SK-N-MC (cell line): ENCODE measurements around the gene GSTCD.
"Not testable (repeated sequence)": the region's sequence is repeated elsewhere in the genome, so short reads cannot be mapped to it uniquely, and the experiment has no call there.

ENCODE experiments used
- DNase-seq: peaks from one replicate; pipeline ENCODE4 v3.0.0-alpha.2; 2011; ENCODE audit warnings: low read depth, low spot score
- H3K27ac ChIP-seq: fragments of 200-600 bp; sonication (generic); 2 replicates; pipeline ENCODE4 v1.5.1; 2016; ENCODE audit warnings: mixed run types
- H3K36me3 ChIP-seq: fragments of 200-600 bp; sonication (generic); 2 replicates; pipeline ENCODE4 v1.6.1; 2017; ENCODE audit warnings: antibody characterized with exemption, low read length, mixed read lengths; ENCODE audit not compliant: insufficient read depth
- H3K4me3 ChIP-seq: fragments of 200-600 bp; sonication (generic); 2 replicates; pipeline ENCODE4 v1.5.1; 2016
- H3K9ac ChIP-seq: fragments of 200-600 bp; sonication (generic); 2 replicates; pipeline ENCODE4 v1.8.0; 2017; ENCODE audit warnings: mixed run types, mixed read lengths; ENCODE audit not compliant: insufficient read length
- H3K9me3 ChIP-seq: fragments of 200-600 bp; sonication (generic); 2 replicates; pipeline ENCODE4 v1.6.1; 2017; ENCODE audit warnings: low read depth, mild to moderate bottlenecking, antibody characterized with exemption, low read length, moderate library complexity, mixed read lengths
- EZH2 ChIP-seq: fragments of 200-600 bp; sonication (generic); IDR thresholded peaks from one replicate; pipeline ENCODE4 v1.6.1; 2017; ENCODE audit warnings: antibody characterized with exemption
- FOXP2 ChIP-seq: optimal IDR thresholded peaks from 2 replicates; pipeline ENCODE3; 2011; ENCODE audit warnings: mild to moderate bottlenecking, moderate library complexity; ENCODE audit not compliant: insufficient read depth; ENCODE audit errors: extremely low read length, control extremely low read depth
- POLR2AphosphoS5 ChIP-seq: IDR thresholded peaks from 2 replicates; pipeline ENCODE4 v1.6.1; 2012; ENCODE audit warnings: mild to moderate bottlenecking, low read depth, low read length, borderline replicate concordance

Gene GSTCD

DNA sequence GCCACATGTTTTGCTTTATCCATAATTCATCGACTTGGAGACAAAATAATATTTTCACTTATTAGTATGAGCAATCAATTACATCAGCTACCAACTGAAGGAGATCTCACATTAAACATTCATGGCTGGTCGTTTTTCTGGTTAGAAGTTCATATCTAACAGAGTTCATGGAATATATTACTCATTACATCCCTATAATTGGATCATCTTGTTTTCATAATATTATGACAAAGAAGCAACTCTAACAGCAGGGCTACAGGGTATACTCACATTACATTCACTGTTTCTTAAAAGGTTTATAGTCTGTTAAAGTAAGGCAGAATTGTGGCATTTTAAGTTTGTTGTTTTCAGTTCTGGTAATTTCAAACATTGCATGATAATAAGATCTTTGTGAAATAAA lies 33.0 kb downstream of the GSTCD start:
- H3K9ac ChIP-seq = peak overlapping the region; percentile 23
- TF ChIP-seq POLR2AphosphoS5 = no peak
- no peak for TF ChIP-seq FOXP2
- TF ChIP-seq EZH2 = no peak
- H3K9me3 ChIP-seq = no peaks in the 10 kb centered on the region
- no peak for DNase-seq
- H3K27ac ChIP-seq = peak overlapping the region; percentile 66
- peaks cover 22% of the 10 kb centered on the region for H3K36me3 ChIP-seq
- peak overlapping the region; percentile 13; the same call in 1 of the 2 replicates for H3K4me3 ChIP-seq

DNA sequence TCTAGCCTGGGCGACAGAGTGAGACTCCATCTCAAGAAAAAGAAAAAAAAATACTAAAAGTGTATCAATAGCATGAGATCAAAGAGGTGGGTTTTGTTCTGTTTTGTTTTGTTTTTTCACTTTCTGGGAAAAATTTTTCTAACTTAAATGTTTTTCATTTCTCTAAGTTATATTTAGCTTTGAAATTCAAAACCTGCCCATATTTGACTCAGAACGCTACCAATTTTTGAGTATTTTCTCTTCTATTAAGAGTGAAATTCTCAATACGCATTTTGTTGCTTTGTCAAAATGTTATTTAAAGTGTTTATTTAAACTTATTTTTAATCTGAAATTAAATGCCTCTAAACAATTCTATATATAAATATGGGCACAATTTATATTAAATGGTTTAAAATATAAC lies 39.6 kb downstream of the GSTCD start:
- H3K9me3 ChIP-seq = 0 out of 2 replicates have a peak, but pooled peaks cover 3% of the 10 kb centered on the region
- TF ChIP-seq FOXP2 (no peak), EZH2 (no peak), POLR2AphosphoS5 (no peak)
- peaks cover 12% of the 10 kb centered on the region for H3K36me3 ChIP-seq
- H3K4me3 ChIP-seq = no peak overlapping the region
- no peak overlapping the region for H3K9ac ChIP-seq
- no peak overlapping the region for H3K27ac ChIP-seq
- DNase-seq = no peak

DNA sequence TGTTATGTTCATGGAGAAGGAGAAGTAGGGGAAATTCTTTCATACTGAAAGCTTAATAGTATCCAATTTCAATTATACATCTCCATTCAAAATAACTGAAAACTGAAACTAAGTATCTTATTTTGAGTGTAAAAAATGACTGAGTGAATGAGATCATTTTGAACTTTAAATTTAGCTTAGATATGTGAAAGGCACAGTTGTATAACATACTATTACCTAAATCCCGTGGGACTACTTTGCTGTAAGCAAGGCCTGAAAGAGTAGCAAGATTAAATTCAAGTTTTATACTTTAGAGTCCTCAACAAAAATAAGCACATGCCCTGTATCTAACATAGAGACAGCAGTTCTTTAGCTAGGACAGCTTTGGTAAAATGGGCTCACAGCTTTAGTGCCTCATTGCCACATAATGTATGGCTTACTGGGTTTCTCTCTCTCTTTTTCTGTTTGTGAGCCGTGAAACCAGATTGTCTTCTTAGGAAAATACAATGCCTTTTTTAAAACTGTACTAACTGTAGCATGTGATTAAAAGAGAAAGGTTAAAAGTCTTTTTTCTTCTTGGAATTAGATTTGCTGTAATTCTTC lies 43.2 kb downstream of the GSTCD start:
- no peak overlapping the region for H3K9ac ChIP-seq
- no peak for TF ChIP-seq POLR2AphosphoS5
- TF ChIP-seq EZH2 = no peak
- 0 out of 2 replicates have a peak overlapping the region, but pooled peaks have one; percentile 2 for H3K27ac ChIP-seq
- DNase-seq = no peak
- H3K36me3 ChIP-seq = peaks cover 3% of the 10 kb centered on the region; the same call in 1 of the 2 replicates
- H3K4me3 ChIP-seq = no peak overlapping the region
- H3K9me3 ChIP-seq = 0 out of 2 replicates have a peak, but pooled peaks cover 3% of the 10 kb centered on the region

DNA sequence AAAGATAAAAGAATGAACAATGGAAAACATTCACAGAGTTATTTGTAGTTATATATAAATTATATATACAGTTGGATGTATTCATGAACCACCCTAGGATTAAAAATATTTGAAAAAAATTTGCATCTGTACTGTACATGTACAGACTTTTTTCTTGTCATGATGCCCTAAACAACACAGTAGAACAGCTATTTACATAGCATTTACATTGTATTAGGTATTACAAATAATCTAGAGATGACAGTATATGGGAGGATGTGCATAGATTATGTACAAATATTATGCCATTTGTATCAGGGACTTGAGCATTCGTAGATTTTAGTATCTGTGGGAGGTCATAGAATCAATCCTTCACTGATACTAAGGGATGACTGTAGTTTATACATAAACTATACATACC lies 44.8 kb downstream of the GSTCD start:
- H3K4me3 ChIP-seq = no peak overlapping the region
- no peak overlapping the region for H3K9ac ChIP-seq
- no peak for DNase-seq
- TF ChIP-seq FOXP2 (no peak), POLR2AphosphoS5 (no peak), EZH2 (no peak)
- H3K36me3 ChIP-seq = peaks cover 3% of the 10 kb centered on the region; the same call in 1 of the 2 replicates
- 0 out of 2 replicates have a peak, but pooled peaks cover 3% of the 10 kb centered on the region for H3K9me3 ChIP-seq
- H3K27ac ChIP-seq = no peak overlapping the region

DNA sequence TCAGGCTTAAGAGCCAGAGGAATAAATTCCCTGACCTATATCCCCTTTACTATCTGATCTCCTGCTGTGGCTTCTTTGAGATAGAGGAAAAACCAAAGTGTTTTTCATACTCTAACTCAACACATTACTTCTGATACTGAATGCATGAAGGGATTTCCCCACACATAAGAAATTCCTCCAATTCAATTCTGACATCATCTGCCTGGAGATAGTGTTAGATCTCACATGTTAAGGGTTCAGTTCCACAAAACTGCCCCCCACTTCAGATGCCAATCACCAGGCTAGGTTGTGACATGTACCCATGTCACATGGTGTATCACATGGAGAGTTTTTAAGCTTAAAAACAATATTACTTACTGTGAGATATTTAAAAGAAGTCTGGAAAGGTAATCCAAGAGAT lies 46.8 kb downstream of the GSTCD start:
- Histone ChIP-seq H3K9ac (no peak overlapping the region), H3K4me3 (no peak overlapping the region), H3K27ac (no peak overlapping the region), H3K9me3 (no peaks in the 10 kb centered on the region), H3K36me3 (no peaks in the 10 kb centered on the region)
- TF ChIP-seq EZH2 (no peak), POLR2AphosphoS5 (no peak), FOXP2 (no peak)
- DNase-seq = no peak

DNA sequence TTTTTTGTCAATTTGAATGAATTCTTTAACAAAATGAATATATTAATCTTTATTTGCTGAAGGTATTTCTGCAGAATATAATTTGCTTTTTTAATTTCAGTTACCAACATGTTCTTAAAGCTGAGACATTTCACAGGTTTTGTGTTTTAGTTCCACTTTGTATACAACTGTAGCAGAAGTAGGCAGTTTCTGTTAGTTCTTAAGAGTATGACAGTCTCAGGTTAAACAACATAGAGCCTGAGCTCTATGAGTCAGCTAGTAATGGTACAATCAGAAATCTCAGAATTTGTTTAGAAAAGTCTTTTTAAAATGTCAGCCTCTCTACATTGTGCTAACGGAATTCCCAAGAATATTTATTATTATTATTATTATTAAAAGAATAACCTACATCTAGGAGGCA lies 50.4 kb downstream of the GSTCD start:
- TF ChIP-seq POLR2AphosphoS5 (no peak), EZH2 (no peak)
- H3K4me3 ChIP-seq = no peak overlapping the region
- H3K27ac ChIP-seq = no peak overlapping the region
- no peak overlapping the region for H3K9ac ChIP-seq
- no peaks in the 10 kb centered on the region for H3K36me3 ChIP-seq
- no peaks in the 10 kb centered on the region for H3K9me3 ChIP-seq
- no peak for DNase-seq

DNA sequence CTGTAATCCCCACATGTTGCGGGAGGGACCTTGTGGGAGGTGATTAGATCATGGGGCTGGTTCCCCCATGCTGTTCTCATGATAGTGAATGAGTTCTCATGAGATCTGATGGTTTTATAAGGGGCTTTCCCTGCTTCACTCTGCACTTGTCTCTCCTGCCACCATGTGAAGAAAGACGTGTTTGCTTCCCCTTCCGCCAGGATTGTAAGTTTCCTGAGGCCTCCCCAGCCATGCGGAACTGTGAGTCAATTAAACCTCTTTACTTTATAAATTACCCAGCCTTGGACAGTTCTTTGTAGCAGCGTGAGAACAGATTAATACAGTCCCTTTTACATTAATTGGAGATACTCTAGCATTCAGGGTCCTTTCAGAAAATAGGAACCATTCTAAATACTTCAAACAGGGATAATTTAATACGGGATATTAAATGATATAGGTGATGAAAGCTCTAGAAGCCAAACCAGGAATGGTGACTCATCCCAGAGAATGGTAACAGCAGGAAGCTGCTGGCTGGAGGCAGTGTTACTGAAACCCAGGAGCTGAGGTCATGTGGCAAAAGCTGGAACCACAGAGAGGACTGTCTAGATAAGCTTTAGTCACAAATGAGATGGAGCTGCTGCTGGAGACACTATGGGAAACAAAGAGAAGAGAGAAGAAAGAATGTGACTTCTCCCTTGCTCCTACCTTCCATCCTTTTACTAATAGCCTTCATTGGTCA lies 57.3 kb downstream of the GSTCD start:
- H3K9me3 ChIP-seq = no peaks in the 10 kb centered on the region
- H3K4me3 ChIP-seq = no peak overlapping the region
- DNase-seq = no peak
- TF ChIP-seq POLR2AphosphoS5 = no peak
- TF ChIP-seq EZH2 = no peak
- TF ChIP-seq FOXP2 = no peak
- H3K27ac ChIP-seq = no peak overlapping the region
- no peak overlapping the region for H3K9ac ChIP-seq
- 0 out of 2 replicates have a peak, but pooled peaks cover 6% of the 10 kb centered on the region for H3K36me3 ChIP-seq

DNA sequence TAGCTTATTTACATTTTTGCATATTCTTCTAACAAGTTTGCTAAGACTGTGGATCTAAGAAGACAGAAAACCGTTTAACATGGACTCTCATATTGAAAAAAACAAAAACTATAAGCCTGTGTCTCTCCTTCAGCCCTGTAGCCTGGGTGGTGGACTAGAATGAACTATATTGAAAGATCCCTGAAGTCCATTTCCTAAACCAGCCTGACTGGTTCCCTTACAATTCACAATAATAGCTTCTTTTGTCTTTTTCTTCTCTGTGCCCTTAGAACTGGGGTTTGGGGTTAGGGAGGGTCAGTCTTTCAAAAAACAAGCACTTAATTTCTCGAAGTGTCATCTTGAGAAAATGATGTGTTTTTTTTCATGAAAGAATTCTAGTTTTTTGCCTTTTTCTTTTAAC lies 59.0 kb downstream of the GSTCD start:
- Histone ChIP-seq H3K9ac (no peak overlapping the region), H3K36me3 (0 out of 2 replicates have a peak, but pooled peaks cover 6% of the 10 kb centered on the region), H3K9me3 (0 out of 2 replicates have a peak, but pooled peaks cover 4% of the 10 kb centered on the region), H3K4me3 (no peak overlapping the region), H3K27ac (no peak overlapping the region)
- TF ChIP-seq FOXP2 = no peak
- no peak for TF ChIP-seq EZH2
- TF ChIP-seq POLR2AphosphoS5 = no peak
- no peak for DNase-seq

DNA sequence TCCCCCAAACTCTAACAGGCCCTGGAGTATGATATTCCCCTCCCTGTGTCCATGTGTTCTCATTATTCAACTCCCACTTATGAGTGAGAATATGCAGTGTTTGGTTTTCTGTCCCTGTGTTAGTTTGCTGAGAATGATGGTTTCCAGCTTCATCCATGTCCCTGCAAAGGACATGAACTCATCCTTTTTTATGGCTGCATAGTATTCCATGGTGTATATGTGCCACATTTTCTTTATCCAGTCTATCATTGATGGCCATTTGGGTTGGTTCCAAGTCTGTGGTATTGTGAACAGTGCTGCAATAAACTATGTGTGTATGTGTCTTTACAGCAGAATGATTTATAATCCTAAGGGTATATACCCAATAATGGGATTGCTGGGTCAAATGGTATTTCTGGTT lies 61.9 kb downstream of the GSTCD start:
- H3K9ac ChIP-seq, H3K9me3 ChIP-seq, H3K36me3 ChIP-seq, H3K4me3 ChIP-seq, DNase-seq, H3K27ac ChIP-seq: not testable (repeated sequence)

DNA sequence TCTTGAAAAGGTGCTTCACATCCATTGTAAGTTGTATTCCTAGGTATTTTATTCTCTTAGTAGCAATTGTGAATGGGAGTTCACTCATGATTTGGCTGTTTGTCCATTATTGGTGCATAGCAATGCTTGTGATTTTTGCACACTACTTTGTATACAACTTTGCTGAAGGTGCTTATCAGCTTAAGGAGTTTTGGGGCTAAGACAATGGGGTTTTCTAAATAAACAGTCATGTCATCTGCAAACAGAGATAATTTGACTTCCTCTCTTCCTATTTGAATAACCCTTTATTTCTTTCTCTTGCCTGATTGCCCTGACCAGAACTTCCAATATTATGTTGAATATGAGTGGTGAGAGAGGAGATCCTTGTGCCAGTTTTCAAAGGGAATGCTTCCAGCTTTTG lies 63.5 kb downstream of the GSTCD start:
- H3K9ac ChIP-seq, DNase-seq, H3K4me3 ChIP-seq, H3K9me3 ChIP-seq, H3K36me3 ChIP-seq, H3K27ac ChIP-seq: not testable (repeated sequence)

DNA sequence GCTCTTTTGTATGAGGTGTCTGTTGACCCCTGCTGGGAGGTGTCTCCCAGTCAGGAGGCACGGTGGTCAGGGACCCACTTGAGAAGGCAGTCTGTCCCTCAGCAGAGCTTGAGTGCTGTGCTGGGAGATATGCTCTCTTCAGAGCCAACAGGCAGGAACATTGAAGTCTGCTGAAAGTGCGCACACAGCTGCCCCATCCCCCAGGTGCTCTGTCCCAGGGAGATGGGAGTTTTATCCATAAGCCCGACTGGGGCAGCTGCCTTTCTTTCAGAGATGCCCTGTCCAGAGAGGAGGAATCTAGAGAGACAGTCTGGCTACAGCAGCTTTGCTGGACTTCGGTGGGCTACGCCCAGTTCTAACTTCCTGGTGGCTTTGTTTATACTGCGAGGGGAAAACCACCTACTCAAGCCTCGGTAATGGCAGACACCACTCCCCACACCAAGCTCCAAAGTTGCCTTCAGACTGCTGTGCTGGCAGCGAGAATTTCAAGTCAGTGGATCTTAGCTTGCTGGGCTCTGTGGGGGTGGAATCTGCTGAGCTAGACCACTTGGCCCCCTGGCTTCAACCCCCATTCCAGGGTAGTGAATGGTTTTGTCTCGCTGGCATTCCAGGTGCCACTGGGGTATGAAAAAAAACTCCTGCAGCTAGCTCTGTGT lies 67.3 kb downstream of the GSTCD start:
- H3K4me3 ChIP-seq, H3K9ac ChIP-seq, H3K27ac ChIP-seq, H3K9me3 ChIP-seq, H3K36me3 ChIP-seq, DNase-seq: not testable (repeated sequence)
